ENCODE data around the gene HELZ.
A peak's percentile ranks its signal among the peaks of the same experiment; 100 is the strongest.
"Not testable (repeated sequence)": the region's sequence is repeated elsewhere in the genome, so short reads cannot be mapped to it uniquely, and the experiment has no call there.

HELZ gene

DNA sequence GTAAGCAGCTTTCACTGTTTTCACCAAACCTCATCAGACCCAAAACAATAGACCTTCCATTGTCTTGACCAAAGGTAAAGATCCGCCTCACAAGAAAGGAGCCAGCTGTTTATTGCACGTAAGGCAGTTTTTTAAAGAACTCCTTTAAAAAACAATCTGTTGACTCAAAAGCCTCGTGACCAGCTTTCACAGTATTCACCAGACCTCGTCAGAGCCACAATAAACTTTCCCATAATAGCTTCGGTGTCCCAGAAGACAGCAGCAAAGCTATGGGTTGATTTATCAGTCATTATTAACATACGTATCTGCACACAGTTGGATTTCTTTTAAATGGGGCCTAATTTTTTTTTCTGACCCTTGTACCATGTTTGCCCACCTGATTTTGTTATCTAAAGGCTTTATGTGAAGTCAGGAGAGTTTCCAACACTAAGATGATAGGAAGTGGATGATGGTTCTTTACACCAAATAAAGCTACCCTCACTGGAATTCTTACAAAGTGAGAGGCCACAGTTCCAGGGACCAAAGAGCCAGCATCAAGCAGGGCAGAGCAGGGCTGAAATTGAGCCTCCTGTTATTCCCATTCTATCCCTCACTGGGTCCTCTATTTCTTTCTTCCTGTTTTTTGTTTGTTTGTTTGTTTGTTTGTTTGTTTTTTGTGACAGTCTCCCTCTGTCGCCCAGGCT lies 17.6 kb upstream of the HELZ start:
- Histone ChIP-seq H3K4me3 (ENCODE audit: low read length) (no peak overlapping the region), H3K4me1 (ENCODE audit: control insufficient read depth, insufficient read depth, low read length) (no peaks in the 10 kb centered on the region), H3K36me3 (ENCODE audit: control insufficient read depth, insufficient read depth, low read length) (no peaks in the 10 kb centered on the region), H3K9me3 (ENCODE audit: control insufficient read depth, low read length) (no peaks in the 10 kb centered on the region), H3K27me3 (ENCODE audit: control insufficient read depth, insufficient read depth, low read length) (no peaks in the 10 kb centered on the region), H3K9ac (ENCODE audit: low read length) (no peak overlapping the region)

- Histone ChIP-seq H3K9ac (ENCODE audit: low read length) (no peak overlapping the region), H3K4me3 (ENCODE audit: low read length) (no peak overlapping the region), H3K9me3 (ENCODE audit: control insufficient read depth, low read length) (no peaks in the 10 kb centered on the region), H3K36me3 (ENCODE audit: control insufficient read depth, insufficient read depth, low read length) (no peaks in the 10 kb centered on the region), H3K27me3 (ENCODE audit: control insufficient read depth, insufficient read depth, low read length) (no peaks in the 10 kb centered on the region), H3K4me1 (ENCODE audit: control insufficient read depth, insufficient read depth, low read length) (no peaks in the 10 kb centered on the region)
Observed at GRCh38 chr17:67260170-67260987, 15.4 kb upstream of the HELZ start.

DNA sequence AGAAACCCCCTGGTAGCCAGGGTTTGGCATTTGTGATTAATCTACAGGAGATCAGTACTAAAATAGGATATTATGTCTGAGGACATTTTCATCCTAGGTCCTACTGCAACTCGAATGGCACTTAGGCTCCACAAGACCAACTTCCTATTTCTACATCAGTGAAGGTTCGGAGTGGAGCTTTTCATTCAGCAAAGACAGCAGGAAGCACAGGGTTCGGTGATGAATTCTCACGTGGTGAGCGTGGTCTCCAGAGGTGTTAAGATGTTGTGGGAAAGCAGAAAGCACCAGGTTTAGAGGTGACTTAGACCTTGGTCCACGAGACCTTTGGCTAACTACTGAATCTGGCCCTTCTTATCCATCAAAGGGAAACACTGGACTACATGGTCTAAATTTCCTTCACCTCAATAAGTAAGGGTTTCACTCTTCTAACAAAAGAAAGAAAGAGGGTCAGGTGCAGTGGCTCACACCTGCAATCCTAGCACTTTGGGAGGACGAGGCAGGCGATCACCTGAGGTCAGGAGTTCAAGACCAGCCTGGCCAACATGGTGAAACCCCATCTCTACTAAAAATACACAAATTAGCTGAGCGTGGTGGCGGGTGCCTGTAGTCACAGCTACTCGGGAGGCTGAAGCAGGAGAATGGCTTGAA lies 13.9 kb upstream of the HELZ start:
- no peak overlapping the region for H3K4me3 ChIP-seq (ENCODE audit: low read length)
- H3K27me3 ChIP-seq (ENCODE audit: control insufficient read depth, insufficient read depth, low read length) = no peaks in the 10 kb centered on the region
- H3K4me1 ChIP-seq (ENCODE audit: control insufficient read depth, insufficient read depth, low read length) = no peaks in the 10 kb centered on the region
- H3K9ac ChIP-seq (ENCODE audit: low read length) = no peak overlapping the region
- H3K9me3 ChIP-seq (ENCODE audit: control insufficient read depth, low read length) = no peaks in the 10 kb centered on the region
- H3K36me3 ChIP-seq (ENCODE audit: control insufficient read depth, insufficient read depth, low read length) = no peaks in the 10 kb centered on the region

DNA sequence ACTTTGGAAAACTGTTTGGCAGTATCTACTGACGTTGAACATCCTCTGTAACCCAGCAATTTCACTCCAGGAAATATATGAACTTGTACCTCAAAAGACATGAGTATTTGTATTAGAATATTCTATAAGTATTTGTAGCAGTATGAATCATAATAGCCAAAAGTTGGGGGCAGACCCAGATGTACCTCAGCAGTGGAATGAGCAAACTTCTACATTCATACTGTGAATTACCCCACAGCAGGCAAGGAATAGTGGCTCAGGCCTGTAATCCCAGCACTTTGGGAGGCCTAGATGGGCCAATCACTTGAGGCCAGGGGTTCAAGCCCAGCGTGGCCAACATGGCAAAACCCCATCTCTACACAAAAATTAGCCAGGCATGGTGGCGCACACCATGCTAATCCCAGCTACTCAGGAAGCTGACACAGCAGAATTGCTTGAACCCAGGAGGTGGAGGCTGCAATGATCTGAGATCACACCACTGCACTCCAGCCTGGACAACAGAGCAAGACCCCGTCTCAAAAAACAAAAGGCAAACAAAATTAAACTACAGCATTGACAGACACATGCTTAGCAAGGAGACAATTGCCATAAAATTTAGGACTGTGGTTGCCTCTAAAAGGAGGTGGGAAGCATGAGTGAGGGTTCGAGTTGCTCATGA lies 11.2 kb upstream of the HELZ start:
- H3K27me3 ChIP-seq (ENCODE audit: control insufficient read depth, insufficient read depth, low read length) = no peaks in the 10 kb centered on the region
- H3K9ac ChIP-seq (ENCODE audit: low read length) = no peak overlapping the region
- no peaks in the 10 kb centered on the region for H3K36me3 ChIP-seq (ENCODE audit: control insufficient read depth, insufficient read depth, low read length)
- no peaks in the 10 kb centered on the region for H3K4me1 ChIP-seq (ENCODE audit: control insufficient read depth, insufficient read depth, low read length)
- no peaks in the 10 kb centered on the region for H3K9me3 ChIP-seq (ENCODE audit: control insufficient read depth, low read length)
- no peak overlapping the region for H3K4me3 ChIP-seq (ENCODE audit: low read length)

DNA sequence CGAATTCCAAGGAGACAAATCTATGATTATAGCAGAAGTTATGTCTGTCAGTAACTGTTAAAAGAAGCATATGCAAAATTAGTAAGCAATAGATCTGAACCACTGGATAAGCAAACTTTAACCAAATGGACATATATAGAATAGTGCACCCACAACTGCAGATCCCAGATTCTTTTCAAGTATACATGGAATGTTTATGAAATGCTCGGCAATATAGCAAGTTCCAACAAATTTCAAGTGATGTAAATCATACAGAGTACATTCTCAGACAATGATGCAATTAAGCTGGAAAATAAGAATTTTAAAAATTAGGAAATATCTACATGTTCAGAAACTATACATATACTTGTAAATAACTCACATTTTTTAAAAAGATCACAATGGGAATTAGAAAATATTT lies 8.4 kb upstream of the HELZ start:
- Histone ChIP-seq H3K4me3 (ENCODE audit: low read length) (no peak overlapping the region), H3K4me1 (ENCODE audit: control insufficient read depth, insufficient read depth, low read length) (no peaks in the 10 kb centered on the region)

GRCh38 chr17:67251586-67251985 lies 6.6 kb upstream of the HELZ start:
- not testable (repeated sequence) for H3K9ac ChIP-seq (ENCODE audit: low read length); H3K36me3 ChIP-seq (ENCODE audit: control insufficient read depth, insufficient read depth, low read length); H3K4me3 ChIP-seq (ENCODE audit: low read length); H3K9me3 ChIP-seq (ENCODE audit: control insufficient read depth, low read length); H3K27me3 ChIP-seq (ENCODE audit: control insufficient read depth, insufficient read depth, low read length)
- H3K4me1 ChIP-seq (ENCODE audit: control insufficient read depth, insufficient read depth, low read length) = peaks cover 13% of the 10 kb centered on the region

More for the DNA sequence above, 8.4 kb upstream of the HELZ start:
- H3K27me3 ChIP-seq (ENCODE audit: control insufficient read depth, insufficient read depth, low read length) = no peaks in the 10 kb centered on the region
- no peaks in the 10 kb centered on the region for H3K9me3 ChIP-seq (ENCODE audit: control insufficient read depth, low read length)
- H3K9ac ChIP-seq (ENCODE audit: low read length) = no peak overlapping the region
- H3K36me3 ChIP-seq (ENCODE audit: control insufficient read depth, insufficient read depth, low read length) = no peaks in the 10 kb centered on the region

- Histone ChIP-seq H3K36me3 (ENCODE audit: control insufficient read depth, insufficient read depth, low read length) (no peaks in the 10 kb centered on the region), H3K4me3 (ENCODE audit: low read length) (no peak overlapping the region), H3K27me3 (ENCODE audit: control insufficient read depth, insufficient read depth, low read length) (no peaks in the 10 kb centered on the region), H3K9me3 (ENCODE audit: control insufficient read depth, low read length) (no peaks in the 10 kb centered on the region), H3K4me1 (ENCODE audit: control insufficient read depth, insufficient read depth, low read length) (peaks cover 17% of the 10 kb centered on the region), H3K9ac (ENCODE audit: low read length) (no peak overlapping the region)
Observed at GRCh38 chr17:67248291-67248690, 3.3 kb upstream of the HELZ start.

GRCh38 chr17:67247416-67247900 lies 2.5 kb upstream of the HELZ start:
- no peak overlapping the region for H3K4me3 ChIP-seq (ENCODE audit: low read length)
- no peaks in the 10 kb centered on the region for H3K36me3 ChIP-seq (ENCODE audit: control insufficient read depth, insufficient read depth, low read length)
- no peak overlapping the region for H3K9ac ChIP-seq (ENCODE audit: low read length)
- peaks cover 17% of the 10 kb centered on the region for H3K4me1 ChIP-seq (ENCODE audit: control insufficient read depth, insufficient read depth, low read length)
- H3K9me3 ChIP-seq (ENCODE audit: control insufficient read depth, low read length) = no peaks in the 10 kb centered on the region
- H3K27me3 ChIP-seq (ENCODE audit: control insufficient read depth, insufficient read depth, low read length) = no peaks in the 10 kb centered on the region

GRCh38 chr17:67246653-67247415 lies 1.8 kb upstream of the HELZ start:
- no peaks in the 10 kb centered on the region for H3K27me3 ChIP-seq (ENCODE audit: control insufficient read depth, insufficient read depth, low read length)
- H3K9ac ChIP-seq (ENCODE audit: low read length) = peak overlapping the region; percentile 96
- H3K36me3 ChIP-seq (ENCODE audit: control insufficient read depth, insufficient read depth, low read length) = no peaks in the 10 kb centered on the region
- H3K4me1 ChIP-seq (ENCODE audit: control insufficient read depth, insufficient read depth, low read length) = peaks cover 17% of the 10 kb centered on the region
- peak overlapping the region; percentile 66 for H3K4me3 ChIP-seq (ENCODE audit: low read length)
- H3K9me3 ChIP-seq (ENCODE audit: control insufficient read depth, low read length) = no peaks in the 10 kb centered on the region

DNA sequence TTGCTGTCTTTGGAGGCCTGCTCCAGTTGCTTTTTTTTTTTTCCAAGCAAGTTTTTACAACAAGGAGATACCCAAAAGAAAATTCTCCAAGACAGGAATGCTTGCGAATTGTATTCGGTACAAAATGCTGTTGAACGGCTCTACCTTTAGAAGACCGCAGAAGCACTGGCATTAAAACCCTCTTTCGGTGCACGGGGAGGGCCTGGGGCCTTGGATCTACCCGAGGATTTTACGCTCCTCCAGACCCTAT lies 1.3 kb upstream of the HELZ start:
- H3K9me3 ChIP-seq (ENCODE audit: control insufficient read depth, low read length) = no peaks in the 10 kb centered on the region
- no peaks in the 10 kb centered on the region for H3K36me3 ChIP-seq (ENCODE audit: control insufficient read depth, insufficient read depth, low read length)
- H3K27me3 ChIP-seq (ENCODE audit: control insufficient read depth, insufficient read depth, low read length) = no peaks in the 10 kb centered on the region
- peak overlapping the region; percentile 96 for H3K9ac ChIP-seq (ENCODE audit: low read length)
- peak overlapping the region; percentile 66 for H3K4me3 ChIP-seq (ENCODE audit: low read length)
- H3K4me1 ChIP-seq (ENCODE audit: control insufficient read depth, insufficient read depth, low read length) = peaks cover 17% of the 10 kb centered on the region

- H3K9me3 ChIP-seq (ENCODE audit: control insufficient read depth, low read length) = no peaks in the 10 kb centered on the region
- H3K36me3 ChIP-seq (ENCODE audit: control insufficient read depth, insufficient read depth, low read length) = no peaks in the 10 kb centered on the region
- no peaks in the 10 kb centered on the region for H3K27me3 ChIP-seq (ENCODE audit: control insufficient read depth, insufficient read depth, low read length)
- H3K9ac ChIP-seq (ENCODE audit: low read length) = peak overlapping the region; percentile 96
- H3K4me1 ChIP-seq (ENCODE audit: control insufficient read depth, insufficient read depth, low read length) = peaks cover 17% of the 10 kb centered on the region
- H3K4me3 ChIP-seq (ENCODE audit: low read length) = peak overlapping the region; percentile 66
Observed at GRCh38 chr17:67245694-67246402, 852 bp upstream of the HELZ start.

All from mucosa of stomach (tissue), 1 donor.